HUDEP-2 (cell line): Measurements from ENCODE around the gene CHST9.
"Not testable (repeated sequence)": the region's sequence is repeated elsewhere in the genome, so short reads cannot be mapped to it uniquely, and the experiment has no call there.

Experiments
- DNase-seq, 76 experiments: peaks; one replicate each; lab custom pipeline; 2025; ENCODE audit not compliant: unreplicated experiment in 76 of 76; lab: John Stamatoyannopoulos, UW

CHST9 gene

DNA sequence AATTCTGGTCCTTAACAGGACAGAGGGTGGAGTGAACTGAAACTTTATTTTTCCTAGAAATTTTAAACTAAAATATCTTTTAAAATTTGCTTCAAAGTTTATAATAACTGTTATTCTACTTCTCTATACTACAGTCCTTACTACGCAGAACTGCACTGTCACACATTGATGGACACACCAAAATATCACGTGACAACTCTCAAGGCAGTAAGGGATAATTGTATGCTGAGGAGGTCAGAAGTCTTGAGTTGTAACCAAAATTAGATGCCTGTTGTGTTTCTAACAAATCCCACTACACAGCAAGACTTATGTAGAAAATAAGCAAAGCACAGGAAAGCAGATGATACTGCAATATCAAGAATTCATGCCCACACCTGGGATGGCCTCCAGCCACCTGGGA, 76.3 kb downstream of the CHST9 start:
- DNase-seq: no peak

DNA sequence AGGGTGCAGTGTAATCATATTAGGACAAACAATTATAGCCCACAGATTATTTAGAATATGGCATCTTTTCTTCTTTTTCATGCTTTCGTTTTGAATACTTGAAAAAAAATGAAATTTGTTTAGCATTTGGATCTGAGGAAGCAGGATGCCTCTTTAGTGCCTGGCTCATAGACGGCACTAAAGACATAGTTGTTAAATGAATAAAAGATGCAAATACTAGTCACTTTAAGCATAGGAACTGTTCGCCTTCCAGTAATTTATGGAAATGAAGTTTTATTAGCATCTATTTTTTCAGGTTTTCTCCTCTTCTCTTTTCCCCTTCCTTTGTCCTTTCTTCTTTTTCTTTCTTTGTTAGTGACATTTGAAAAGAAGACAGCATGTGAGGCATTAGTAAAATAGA, 80.4 kb downstream of the CHST9 start:
- no peak for DNase-seq

GRCh38 chr18:27094621-27095020, 90.5 kb downstream of the CHST9 start:
- no peak for DNase-seq

DNA sequence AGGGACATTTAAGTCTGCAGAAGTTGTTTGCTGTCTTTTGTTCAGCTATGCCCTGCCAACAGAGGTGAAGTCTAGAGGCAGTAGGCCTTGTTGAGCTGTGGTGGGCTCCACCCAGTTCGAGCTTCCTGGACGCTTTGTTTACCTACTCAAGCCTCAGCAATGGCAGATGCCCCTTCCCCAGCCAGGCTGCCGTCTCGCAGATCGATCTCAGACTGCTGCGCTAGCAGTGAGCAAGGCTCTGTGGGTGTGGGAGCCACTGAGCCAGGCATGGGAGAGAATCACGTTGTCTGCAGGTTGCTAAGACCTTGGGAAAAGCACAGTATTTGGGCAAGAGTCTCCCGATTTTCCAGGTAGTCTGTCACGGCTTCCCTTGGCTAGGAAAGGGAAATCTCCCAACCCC, 91.8 kb downstream of the CHST9 start:
- not testable (repeated sequence) for DNase-seq

- no peak for DNase-seq
Measured at GRCh38 chr18:27081701-27082100, 103.4 kb downstream of the CHST9 start.

- no peak for DNase-seq
Measured at GRCh38 chr18:27075828-27076227, 109.3 kb downstream of the CHST9 start.

DNA sequence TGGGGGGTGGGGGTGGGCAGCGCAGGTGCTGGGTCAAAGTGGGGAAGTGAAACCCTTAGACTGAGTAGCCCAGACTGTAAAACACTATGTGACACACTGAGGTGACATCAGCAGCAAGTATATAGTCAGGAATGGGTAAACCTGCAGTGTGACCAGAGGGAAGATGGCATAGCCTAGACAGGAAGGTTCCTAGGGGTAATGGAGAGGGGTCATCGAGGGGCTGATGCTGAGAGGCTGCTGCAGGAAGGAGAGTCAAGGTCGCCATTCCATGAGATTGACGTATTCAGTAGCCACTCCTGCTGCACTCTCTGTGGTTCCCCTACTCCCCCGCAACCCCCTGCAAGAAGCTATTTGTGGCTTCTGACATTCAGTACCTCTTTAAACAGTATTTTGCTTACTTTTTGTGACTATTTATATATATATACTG, 111.7 kb downstream of the CHST9 start:
- no peak for DNase-seq

DNA sequence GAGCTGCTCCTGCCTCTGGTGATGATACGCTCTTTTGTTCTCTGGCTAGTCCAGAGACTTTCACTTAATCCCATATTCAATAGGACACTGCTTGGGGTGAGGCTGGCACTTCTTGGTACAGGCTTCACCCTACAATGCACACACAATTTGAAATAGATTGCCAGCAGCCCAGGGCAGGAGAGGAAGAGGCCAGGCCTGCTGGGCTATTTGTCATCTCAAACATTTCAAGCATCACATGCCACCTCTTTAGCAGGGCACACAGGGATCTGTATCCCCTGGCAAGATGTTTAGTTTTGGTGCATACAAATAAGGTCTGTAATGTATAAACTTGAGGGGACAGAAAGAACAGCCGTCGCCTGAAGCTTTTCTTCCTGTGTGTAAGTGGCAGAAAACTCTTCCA, 120.4 kb downstream of the CHST9 start:
- DNase-seq: no peak

DNA sequence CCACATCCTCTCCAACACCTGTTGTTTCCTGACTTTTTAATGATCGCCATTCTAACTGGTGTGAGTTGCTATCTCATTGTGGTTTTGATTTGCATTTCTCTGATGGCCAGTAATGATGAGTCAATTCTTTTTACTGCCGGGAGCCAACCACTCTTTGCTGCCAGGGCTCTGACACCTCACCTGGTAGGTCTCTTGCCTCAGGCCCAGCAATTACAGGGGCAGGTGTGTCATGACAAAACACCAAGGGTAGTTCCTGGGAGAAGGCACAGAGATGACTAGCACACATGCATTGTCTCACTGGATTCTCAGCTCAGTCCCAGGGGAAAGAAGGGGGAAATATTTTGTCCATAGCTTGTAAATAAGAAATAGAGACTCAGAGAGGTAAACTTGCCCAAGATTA, 122.3 kb downstream of the CHST9 start:
- DNase-seq: no peak

GRCh38 chr18:27061488-27062095, 123.5 kb downstream of the CHST9 start:
- no peak for DNase-seq

GRCh38 chr18:27057519-27058234, 127.4 kb downstream of the CHST9 start:
- no peak for DNase-seq

DNA sequence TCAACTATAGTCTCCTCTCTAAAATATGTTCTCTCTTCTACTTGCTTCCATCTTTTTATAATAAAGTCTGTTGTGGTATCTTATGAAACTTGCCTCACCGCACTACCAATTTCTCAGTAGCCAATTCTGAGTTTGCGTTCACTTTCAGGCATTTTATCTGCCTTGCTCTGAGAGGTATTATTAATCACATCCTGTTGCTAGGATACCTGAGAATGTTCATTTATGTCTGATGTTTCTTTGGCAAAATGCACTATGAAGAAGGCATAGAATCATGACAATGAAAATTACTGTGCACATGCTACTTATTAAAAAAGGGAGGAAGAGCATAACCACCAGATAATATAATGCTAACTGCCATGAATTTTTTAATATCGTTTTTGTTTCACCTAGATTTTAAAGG, 130.2 kb downstream of the CHST9 start:
- DNase-seq: no peak

GRCh38 chr18:27049969-27050368, 135.1 kb downstream of the CHST9 start:
- no peak for DNase-seq

DNA sequence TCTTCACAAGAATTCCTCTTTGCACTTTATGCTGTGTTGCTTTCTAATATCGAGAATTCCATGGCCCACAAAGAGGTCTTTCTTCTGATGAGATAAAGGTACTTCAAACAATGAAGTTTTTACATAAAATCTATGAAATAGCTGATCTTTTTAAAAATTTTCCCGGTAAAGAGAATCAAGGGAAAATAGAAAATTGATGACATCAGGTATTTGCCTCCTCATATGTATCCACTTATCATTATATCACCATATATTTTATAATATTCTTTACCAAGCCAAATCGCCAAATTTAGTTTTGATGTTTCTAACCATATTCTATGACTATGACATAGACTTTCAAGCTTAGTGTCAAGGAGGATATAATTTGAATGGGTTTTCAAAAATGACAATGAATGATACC, 139.8 kb downstream of the CHST9 start:
- DNase-seq: no peak

DNA sequence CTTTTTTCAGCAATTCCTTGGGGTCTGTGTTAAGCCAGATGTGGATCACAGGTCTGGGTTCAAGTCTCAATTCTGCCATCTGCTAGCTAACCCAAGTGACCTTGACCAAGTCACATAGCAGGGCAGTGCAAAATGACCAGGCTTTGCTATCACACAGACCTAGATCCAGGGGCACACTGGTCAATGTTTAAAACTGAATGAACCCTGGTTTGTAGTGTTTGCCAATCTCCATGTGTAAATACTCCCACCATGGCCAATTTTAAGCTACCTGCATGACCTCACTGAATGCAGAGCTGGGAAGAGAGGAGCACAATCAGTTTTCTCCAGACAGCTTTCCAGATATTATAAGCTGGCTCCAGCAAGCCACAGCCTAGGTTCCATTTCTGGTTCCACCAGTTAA, 142.9 kb downstream of the CHST9 start:
- DNase-seq: no peak

- DNase-seq: no peak
Measured at GRCh38 chr18:27040796-27041195, 144.3 kb downstream of the CHST9 start.

GRCh38 chr18:27033722-27034121, 151.4 kb downstream of the CHST9 start:
- no peak for DNase-seq

GRCh38 chr18:27030421-27030820, 154.7 kb downstream of the CHST9 start:
- DNase-seq: no peak

DNA sequence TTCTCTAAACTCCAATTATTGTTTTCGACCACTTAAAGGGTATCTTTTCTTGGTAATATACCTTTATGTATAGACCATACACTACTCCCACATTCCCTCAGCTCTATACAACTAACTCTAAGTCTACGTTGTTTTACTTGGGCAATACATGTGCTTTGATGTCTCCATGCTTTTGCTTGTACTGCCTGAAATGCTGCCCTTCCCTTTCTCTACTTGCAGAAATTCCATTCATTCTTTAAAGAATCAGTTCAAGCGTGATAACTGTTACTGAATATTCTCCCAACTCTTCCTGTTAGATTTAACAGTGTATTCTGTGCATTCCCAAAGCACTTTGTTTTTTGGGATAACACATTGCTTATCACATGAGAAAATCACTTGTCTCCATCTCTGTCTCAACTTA, 162.6 kb downstream of the CHST9 start:
- DNase-seq: no peak

DNA sequence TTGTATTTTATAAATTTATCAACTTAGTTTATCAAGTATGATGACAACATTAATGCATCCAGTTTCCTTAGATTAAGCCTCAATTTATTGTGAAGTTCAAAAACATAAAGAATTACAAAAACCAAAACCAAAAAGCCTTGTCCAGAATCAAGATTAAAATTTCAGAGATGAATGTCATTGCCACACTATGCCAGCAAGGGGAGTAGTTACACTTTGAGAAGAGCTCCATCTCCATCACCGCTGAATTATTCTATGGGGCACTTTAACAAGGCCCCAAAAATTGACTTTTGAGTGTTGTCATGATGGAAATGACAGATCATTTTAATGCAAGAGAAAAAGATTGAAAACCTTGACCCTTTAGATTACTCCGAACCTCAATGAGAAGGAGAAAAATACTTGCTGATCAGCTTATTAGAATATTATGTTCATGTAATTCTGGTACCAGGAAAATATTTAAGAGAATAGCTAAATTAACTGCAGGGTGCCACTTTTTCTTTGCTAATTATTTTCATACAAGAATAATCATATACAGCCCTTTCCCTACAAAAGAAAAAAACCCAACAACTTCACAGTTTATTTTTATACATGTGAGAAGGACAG, 167.1 kb downstream of the CHST9 start:
- no peak for DNase-seq

DNA sequence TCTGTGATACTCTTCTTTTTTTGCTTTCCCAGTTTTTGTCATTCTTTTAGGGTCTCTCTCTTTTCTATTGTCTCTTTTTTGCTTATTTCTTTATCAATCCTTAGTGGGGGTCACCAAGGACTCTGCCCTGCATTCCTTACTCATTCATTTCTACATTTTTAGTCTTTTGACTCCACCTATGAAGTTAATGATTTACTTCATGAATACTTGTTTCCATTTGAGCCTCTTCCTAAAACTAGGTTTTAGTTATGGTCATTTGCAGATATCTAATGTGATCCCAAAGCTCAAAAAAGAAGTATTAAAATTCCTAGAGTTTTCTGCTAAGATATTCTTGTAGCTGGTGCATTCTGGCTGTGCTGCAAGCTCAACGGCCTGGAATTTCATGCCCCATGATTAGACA, 170.3 kb downstream of the CHST9 start:
- DNase-seq: no peak

DNA sequence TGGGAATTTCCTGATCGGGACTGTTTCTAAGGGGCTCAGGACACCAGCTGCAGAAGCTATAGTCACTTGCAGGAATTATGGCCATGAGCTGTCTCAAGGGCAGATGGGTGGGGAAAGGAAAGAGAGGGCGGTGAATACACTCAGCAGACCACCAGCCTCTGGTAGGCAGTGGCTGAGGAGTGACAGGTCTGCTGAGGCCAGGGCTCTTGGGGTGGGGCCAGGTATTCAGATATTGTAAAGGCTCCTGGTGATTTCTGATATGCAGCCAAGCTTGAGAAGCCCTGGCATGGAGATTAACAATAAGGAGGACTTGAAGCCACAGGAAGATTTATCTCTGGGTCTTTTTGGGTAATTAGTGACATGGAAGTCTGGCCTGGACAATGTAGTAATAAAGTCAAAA, 174.3 kb downstream of the CHST9 start:
- DNase-seq: no peak
